GM12874 (cell line): Measurements from ENCODE around the gene PHLPP1.

ENCODE experiments used
- TF ChIP-seq, protein P1 (sequence below): IDR thresholded peaks from 2 replicates; pipeline ENCODE4 v1.5.1; 2011; ENCODE audit warnings: low read depth, mild to moderate bottlenecking, control low read depth, low read length, moderate library complexity; ENCODE audit not compliant: insufficient read depth

The PHLPP1 gene

GRCh38 chr18:62953663-62954062 is 238.3 kb downstream of the PHLPP1 start:
- TF ChIP-seq, protein P1, sequence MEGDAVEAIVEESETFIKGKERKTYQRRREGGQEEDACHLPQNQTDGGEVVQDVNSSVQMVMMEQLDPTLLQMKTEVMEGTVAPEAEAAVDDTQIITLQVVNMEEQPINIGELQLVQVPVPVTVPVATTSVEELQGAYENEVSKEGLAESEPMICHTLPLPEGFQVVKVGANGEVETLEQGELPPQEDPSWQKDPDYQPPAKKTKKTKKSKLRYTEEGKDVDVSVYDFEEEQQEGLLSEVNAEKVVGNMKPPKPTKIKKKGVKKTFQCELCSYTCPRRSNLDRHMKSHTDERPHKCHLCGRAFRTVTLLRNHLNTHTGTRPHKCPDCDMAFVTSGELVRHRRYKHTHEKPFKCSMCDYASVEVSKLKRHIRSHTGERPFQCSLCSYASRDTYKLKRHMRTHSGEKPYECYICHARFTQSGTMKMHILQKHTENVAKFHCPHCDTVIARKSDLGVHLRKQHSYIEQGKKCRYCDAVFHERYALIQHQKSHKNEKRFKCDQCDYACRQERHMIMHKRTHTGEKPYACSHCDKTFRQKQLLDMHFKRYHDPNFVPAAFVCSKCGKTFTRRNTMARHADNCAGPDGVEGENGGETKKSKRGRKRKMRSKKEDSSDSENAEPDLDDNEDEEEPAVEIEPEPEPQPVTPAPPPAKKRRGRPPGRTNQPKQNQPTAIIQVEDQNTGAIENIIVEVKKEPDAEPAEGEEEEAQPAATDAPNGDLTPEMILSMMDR: no peak

DNA sequence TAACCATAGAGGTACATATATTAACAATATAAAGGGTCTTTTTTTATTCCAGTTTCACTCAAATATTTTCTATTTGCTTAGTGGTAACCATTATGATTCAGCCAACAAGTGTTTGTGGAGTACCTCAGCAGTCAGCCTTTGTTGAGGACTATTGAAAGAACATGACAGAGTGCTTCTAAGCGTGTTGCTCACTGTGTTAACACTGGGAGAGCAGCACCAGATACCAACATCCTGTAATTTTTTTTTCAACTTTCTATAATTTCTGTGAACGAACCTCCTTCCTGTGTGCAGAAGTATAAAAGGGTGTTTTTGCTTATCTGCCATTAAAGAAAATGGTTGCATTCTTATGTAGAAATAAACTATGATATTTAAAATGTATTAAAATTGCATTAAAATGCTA is 239.0 kb downstream of the PHLPP1 start:
- TF ChIP-seq, protein P1: no peak

DNA sequence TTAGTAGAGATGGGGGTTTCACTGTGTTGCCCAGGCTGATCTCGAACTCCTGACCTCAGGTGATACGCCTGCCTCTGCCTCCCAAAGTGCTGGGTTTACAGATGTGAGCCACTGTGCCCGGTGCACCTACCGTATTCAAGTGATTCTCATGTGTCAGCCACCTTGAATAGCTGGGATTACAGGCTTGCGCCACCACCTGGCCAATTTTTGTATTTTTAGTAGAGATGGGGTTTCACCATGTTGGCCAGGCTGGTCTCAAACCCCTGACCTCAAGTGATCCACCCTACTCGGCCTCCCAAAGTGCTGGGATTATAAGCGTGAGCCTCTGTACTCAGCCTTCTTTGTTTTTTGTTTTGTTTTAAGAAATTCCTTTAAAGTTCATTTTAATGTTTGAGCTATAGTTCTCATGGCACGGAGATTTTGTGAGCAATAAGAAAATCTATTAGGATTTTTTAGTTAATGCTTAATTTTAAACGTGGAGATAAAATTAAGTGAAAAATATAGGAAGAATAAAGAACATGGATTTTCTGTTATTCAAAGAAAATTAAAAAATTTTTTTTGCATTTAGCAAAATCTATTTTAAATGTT is 242.6 kb downstream of the PHLPP1 start:
- TF ChIP-seq, protein P1: peak; percentile 49

- TF ChIP-seq, protein P1: no peak
Observed at GRCh38 chr18:62959481-62959880, 244.1 kb downstream of the PHLPP1 start.

- TF ChIP-seq, protein P1: no peak
Observed at GRCh38 chr18:62963507-62963906, 248.2 kb downstream of the PHLPP1 start.

DNA sequence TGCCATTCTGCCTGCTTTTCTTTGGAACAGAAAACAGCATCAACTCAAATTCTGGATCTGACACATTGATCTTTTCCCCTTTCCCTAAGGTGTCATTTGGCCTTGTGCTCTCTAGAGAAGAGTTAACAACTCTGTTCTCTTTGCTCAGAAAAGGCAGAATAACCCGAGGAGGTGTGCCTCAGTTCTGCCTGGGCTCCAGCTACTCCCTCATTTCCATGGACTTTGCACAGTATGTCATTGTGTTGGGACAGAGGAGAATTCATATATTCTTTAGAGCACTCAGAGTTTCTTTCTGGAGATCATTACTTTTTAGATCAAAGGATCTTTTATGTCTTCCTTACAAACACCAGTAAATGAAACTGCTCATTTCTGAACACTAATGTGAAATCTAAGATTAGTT is 249.1 kb downstream of the PHLPP1 start:
- TF ChIP-seq, protein P1: no peak

- TF ChIP-seq, protein P1: no peak
Observed at GRCh38 chr18:62967089-62967488, 251.7 kb downstream of the PHLPP1 start.
